HG03066 (cell line): ENCODE results near the gene CBX6.

Experiments
- ATAC-seq: cut with Tn5 transposase; IDR thresholded peaks from one replicate; pipeline ENCODE4 v1.9.1; 2021; ENCODE audit warnings: low read depth; ENCODE audit not compliant: unreplicated experiment

The CBX6 gene

DNA sequence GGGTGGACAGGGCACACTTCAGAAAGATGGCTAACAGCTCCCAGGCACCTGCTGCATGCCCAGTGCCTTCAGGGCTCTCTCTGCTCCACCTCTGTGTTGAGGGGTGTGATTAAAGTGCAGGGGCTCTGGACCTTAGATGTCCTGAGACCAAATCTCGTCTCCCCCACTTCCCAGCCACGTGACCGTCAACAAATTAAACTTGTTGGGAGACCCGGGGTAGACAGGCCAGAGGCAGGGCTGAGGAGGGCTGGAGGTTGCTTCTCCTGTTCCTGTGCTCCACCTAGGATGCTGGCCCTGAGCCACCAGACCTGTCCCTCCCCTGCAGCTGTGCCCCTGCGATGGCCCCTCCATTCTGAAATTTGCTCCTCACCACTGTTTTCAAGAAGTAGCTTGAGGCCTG is 45.2 kb downstream of the CBX6 start:
- ATAC-seq = no peak

- ATAC-seq = no peak
Observed at GRCh38 chr22:38826386-38826785, 45.6 kb downstream of the CBX6 start.

GRCh38 chr22:38824585-38824984 is 47.4 kb downstream of the CBX6 start:
- ATAC-seq = no peak

GRCh38 chr22:38823637-38824036 is 48.4 kb downstream of the CBX6 start:
- ATAC-seq = no peak

GRCh38 chr22:38823076-38823475 is 48.9 kb downstream of the CBX6 start:
- ATAC-seq = no peak

GRCh38 chr22:38820020-38820419 is 52.0 kb downstream of the CBX6 start:
- ATAC-seq = no peak

GRCh38 chr22:38819387-38819940 is 52.6 kb downstream of the CBX6 start:
- no peak for ATAC-seq

- no peak for ATAC-seq
Observed at GRCh38 chr22:38817196-38817595, 54.8 kb downstream of the CBX6 start.

DNA sequence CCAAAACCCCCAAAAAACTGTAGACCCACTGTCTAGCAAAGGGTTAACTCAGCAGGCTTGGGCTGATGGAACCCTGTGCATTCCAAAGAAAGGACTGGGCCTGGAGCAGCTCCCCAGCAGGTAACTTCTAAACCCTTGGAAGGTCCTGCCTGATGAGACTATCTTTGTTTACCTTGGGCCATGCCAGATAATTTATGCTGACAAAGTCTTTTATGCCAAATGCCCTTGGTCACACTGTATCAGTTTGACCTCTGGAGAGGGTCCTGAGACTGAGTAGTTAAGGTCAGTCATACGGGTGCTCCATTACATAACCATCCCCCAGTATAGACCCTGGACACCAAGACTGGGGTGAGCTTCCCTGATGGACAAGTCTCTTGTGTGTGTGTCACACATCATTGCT is 56.2 kb downstream of the CBX6 start:
- ATAC-seq = no peak
